Caki2 (cell line): ENCODE data around the gene LRCOL1. TPM values are rescaled to one million over a fixed set of nuclear protein-coding genes. Genes with fewer than 3 reads are reported as not detected.

Experiments used
- DNase-seq: peaks from one replicate; pipeline ENCODE4 v3.0.0-alpha.2; 2015; ENCODE audit warnings: low read depth
- in situ Hi-C: cut with HindIII; loops from 2 replicates; pipeline ENCODE4 v1.10.0; 2016; ENCODE audit warnings: low sequenced_read_pairs, low pct_unique_long_range_greater_than_20kb, mixed read lengths
- total RNA-seq: library from RNA; depleted of rRNA; stranded (reverse); fragments of >200 nt; shearing (Covaris generic); gene quantifications from 2 replicates; pipeline ENCODE4 v1.2.3, GENCODE V29; 2014; ENCODE audit warnings: low replicate concordance

LRCOL1 gene
- total RNA-seq, 1 experiment from 2014 or later: not detected

- in situ Hi-C loops: no loop called here
- peak; percentile 44 for DNase-seq
Observed at GRCh38 chr12:132638541-132639408, 28.4 kb upstream of the LRCOL1 start.

- in situ Hi-C loops: no loop called here
- no peak for DNase-seq
Observed at GRCh38 chr12:132637811-132638210, 27.4 kb upstream of the LRCOL1 start.

GRCh38 chr12:132635076-132635955 is 24.9 kb upstream of the LRCOL1 start:
- in situ Hi-C loops: no loop called here

GRCh38 chr12:132634411-132634990 is 24.1 kb upstream of the LRCOL1 start:
- DNase-seq: no peak
- in situ Hi-C loops: no loop called here

More at GRCh38 chr12:132635076-132635955, 24.9 kb upstream of the LRCOL1 start:
- DNase-seq: no peak

- in situ Hi-C loops: no loop called here
- no peak for DNase-seq
Observed at GRCh38 chr12:132633901-132634300, 23.5 kb upstream of the LRCOL1 start.

GRCh38 chr12:132633398-132633797 is 23.0 kb upstream of the LRCOL1 start:
- in situ Hi-C loops: no loop called here

GRCh38 chr12:132632521-132633228 is 22.3 kb upstream of the LRCOL1 start:
- DNase-seq: no peak
- in situ Hi-C loops: no loop called here

More at GRCh38 chr12:132633398-132633797, 23.0 kb upstream of the LRCOL1 start:
- DNase-seq: no peak

GRCh38 chr12:132631666-132632065 is 21.3 kb upstream of the LRCOL1 start:
- no peak for DNase-seq
- in situ Hi-C loops: no loop called here

GRCh38 chr12:132630672-132631071 is 20.3 kb upstream of the LRCOL1 start:
- in situ Hi-C loops: no loop called here

GRCh38 chr12:132629330-132629729 is 18.9 kb upstream of the LRCOL1 start:
- no peak for DNase-seq
- in situ Hi-C loops: no loop called here

More at GRCh38 chr12:132630672-132631071, 20.3 kb upstream of the LRCOL1 start:
- DNase-seq: no peak

- in situ Hi-C loops: no loop called here
Observed at GRCh38 chr12:132625731-132626430, 15.5 kb upstream of the LRCOL1 start.

GRCh38 chr12:132624910-132625630 is 14.7 kb upstream of the LRCOL1 start:
- DNase-seq: no peak
- in situ Hi-C loops: no loop called here

More at GRCh38 chr12:132625731-132626430, 15.5 kb upstream of the LRCOL1 start:
- no peak for DNase-seq

- in situ Hi-C loops: no loop called here
- no peak for DNase-seq
Observed at GRCh38 chr12:132624186-132624855, 13.9 kb upstream of the LRCOL1 start.

- no peak for DNase-seq
- in situ Hi-C loops: no loop called here
Observed at GRCh38 chr12:132623072-132623869, 12.9 kb upstream of the LRCOL1 start.

GRCh38 chr12:132622437-132623071 is 12.2 kb upstream of the LRCOL1 start:
- in situ Hi-C loops: no loop called here
- no peak for DNase-seq
